IMR-90 (cell line): ENCODE results near the gene BRD1. TPM values are rescaled to one million over a fixed set of nuclear protein-coding genes. Genes with fewer than 3 reads are reported as not detected.

Experiments
- ATAC-seq: fragments of 200-7000 bp; cut with Tn5 transposase; 2 replicates; pipeline ENCODE4 v1.9.1; 2020; ENCODE audit warnings: low read depth, mild to moderate bottlenecking, moderate library complexity
- BruUV-seq: library from RNA; stranded (reverse); fragments of 400-500 nt; replicated peaks from 2 replicates; lab custom pipeline; 2021; lab: Mats Ljungman, UMichigan
- CTCF ChIA-PET: fragments of 300-600 bp; formaldehyde crosslinking; extraction: SDS; loops from one replicate; lab custom pipeline; 2021; ENCODE audit warnings: antibody characterized with exemption; lab: Yijun Ruan, JAX
- POLR2A ChIA-PET: fragments of 300-600 bp; sonication (Branson Sonifier 250); formaldehyde crosslinking; loops from one replicate; lab custom pipeline; 2022; ENCODE audit warnings: antibody characterized with exemption; ENCODE audit not compliant: unreplicated experiment; lab: Charles Lee
- DNase-seq: peaks from one replicate; pipeline ENCODE4 v3.0.0; 2013
- H2AFZ ChIP-seq: replicated peaks from 2 replicates; pipeline ENCODE3; 2013; ENCODE audit warnings: low read length, mild to moderate bottlenecking; ENCODE audit not compliant: poor library complexity
- H2AK5ac ChIP-seq: 2 replicates; pipeline ENCODE4 v1.6.1; 2013; ENCODE audit warnings: low read depth, low read length, inconsistent platforms
- H2AK9ac ChIP-seq: replicated peaks from 2 replicates; pipeline ENCODE3; 2013; ENCODE audit warnings: mild to moderate bottlenecking, low read depth, low read length, moderate library complexity; ENCODE audit not compliant: poor library complexity
- H2BK120ac ChIP-seq: 2 replicates; pipeline ENCODE4 v1.6.1; 2013; ENCODE audit warnings: low read depth, low read length, inconsistent platforms
- H2BK15ac ChIP-seq: 3 replicates; pipeline ENCODE4 v1.6.1; 2013; ENCODE audit warnings: low read depth, low read length, inconsistent platforms
- H2BK20ac ChIP-seq: 2 replicates; pipeline ENCODE4 v1.6.1; 2013; ENCODE audit warnings: low read depth, mild to moderate bottlenecking, inconsistent platforms, low read length, moderate library complexity
- H2BK5ac ChIP-seq: 2 replicates; pipeline ENCODE4 v1.6.1; 2013; ENCODE audit warnings: mild to moderate bottlenecking, low read depth, low read length, inconsistent platforms; ENCODE audit not compliant: poor library complexity, severe bottlenecking
- H3K14ac ChIP-seq: replicated peaks from 2 replicates; pipeline ENCODE4 v1.6.1; 2013; ENCODE audit warnings: low read depth, low read length, inconsistent platforms
- H3K18ac ChIP-seq: 2 replicates; pipeline ENCODE4 v1.6.1; 2013; ENCODE audit warnings: low read depth, low read length, control low read depth
- H3K23ac ChIP-seq: 2 replicates; pipeline ENCODE4 v1.6.1; 2013; ENCODE audit warnings: low read depth, low read length, inconsistent platforms
- H3K27ac ChIP-seq: 2 replicates; pipeline ENCODE4 v1.5.1; 2013; ENCODE audit warnings: mild to moderate bottlenecking, control low read depth, low read length; ENCODE audit not compliant: insufficient read depth
- H3K27me3 ChIP-seq: 2 replicates; pipeline ENCODE4 v1.6.1; 2013; ENCODE audit warnings: low read length; ENCODE audit not compliant: control insufficient read depth, insufficient read depth
- H3K36me3 ChIP-seq: 2 replicates; pipeline ENCODE4 v1.6.1; 2013; ENCODE audit warnings: low read length, mixed read lengths; ENCODE audit not compliant: control insufficient read depth, insufficient read depth
- H3K4ac ChIP-seq: 2 replicates; pipeline ENCODE4 v1.6.1; 2013; ENCODE audit warnings: low read depth, low read length, inconsistent platforms
- H3K4me1 ChIP-seq: 2 replicates; pipeline ENCODE4 v1.6.1; 2013; ENCODE audit warnings: low read length, mixed read lengths; ENCODE audit not compliant: control insufficient read depth, insufficient read depth
- H3K4me2 ChIP-seq: 2 replicates; pipeline ENCODE4 v1.6.1; 2013; ENCODE audit warnings: low read depth, mild to moderate bottlenecking, control low read depth, low read length, moderate library complexity
- H3K4me3 ChIP-seq: 2 replicates; pipeline ENCODE4 v1.5.1; 2013; ENCODE audit warnings: low read depth, mild to moderate bottlenecking, control low read depth, low read length, moderate library complexity; ENCODE audit not compliant: insufficient read depth
- H3K56ac ChIP-seq: 2 replicates; pipeline ENCODE4 v1.6.1; 2013; ENCODE audit warnings: low read length, inconsistent platforms; ENCODE audit not compliant: insufficient read depth; ENCODE audit errors: extremely low read depth
- H3K79me1 ChIP-seq, 2 experiments: 2 replicates each; pipeline ENCODE4 v1.6.1; 2013; ENCODE audit warnings: low read length in 2 of 2, inconsistent platforms in 1 of 2, low read depth in 1 of 2
- H3K9ac ChIP-seq: 2 replicates; pipeline ENCODE4 v1.6.1; 2013; ENCODE audit warnings: low read depth, low read length, control low read depth
- H3K9me1 ChIP-seq: 2 replicates; pipeline ENCODE4 v1.6.1; 2013; ENCODE audit warnings: low read length, inconsistent platforms; ENCODE audit not compliant: insufficient read depth
- H3K9me3 ChIP-seq: 2 replicates; pipeline ENCODE4 v1.6.1; 2013; ENCODE audit warnings: low read length; ENCODE audit not compliant: control insufficient read depth, insufficient read depth
- H4K20me1 ChIP-seq: 2 replicates; pipeline ENCODE4 v1.6.1; 2013; ENCODE audit warnings: low read length, inconsistent platforms; ENCODE audit not compliant: insufficient read depth
- H4K5ac ChIP-seq: 2 replicates; pipeline ENCODE4 v1.6.1; 2013; ENCODE audit warnings: mild to moderate bottlenecking, low read depth, low read length, control low read depth
- H4K8ac ChIP-seq, 2 experiments: 2 replicates each; pipeline ENCODE4 v1.6.1; 2013; ENCODE audit warnings: low read depth in 2 of 2, low read length in 2 of 2, control low read depth in 1 of 2, inconsistent platforms in 1 of 2
- H4K91ac ChIP-seq: 2 replicates; pipeline ENCODE4 v1.6.1; 2013; ENCODE audit warnings: low read depth, low read length, inconsistent platforms; ENCODE audit not compliant: insufficient read depth
- BHLHE40 ChIP-seq: fragments of 150-350 bp; IDR thresholded peaks from 2 replicates; pipeline ENCODE4 v1.6.1; 2016; ENCODE audit warnings: mild to moderate bottlenecking, low read depth, low read length
- CEBPB ChIP-seq: IDR thresholded peaks from 2 replicates; pipeline ENCODE4 v1.6.1; 2012; ENCODE audit warnings: low read depth, low read length, improper control_type of control experiment
- CHD1 ChIP-seq: IDR thresholded peaks from 2 replicates; pipeline ENCODE4 v1.6.1; 2012; ENCODE audit warnings: low read depth, low read length, improper control_type of control experiment
- FOS ChIP-seq: fragments of 150-350 bp; IDR thresholded peaks from 2 replicates; pipeline ENCODE4 v1.6.1; 2016; ENCODE audit warnings: low read depth, low read length
- MAFK ChIP-seq: IDR thresholded peaks from 2 replicates; pipeline ENCODE4 v1.6.1; 2012; ENCODE audit warnings: low read depth, low read length, improper control_type of control experiment
- MAZ ChIP-seq: IDR thresholded peaks from 2 replicates; pipeline ENCODE4 v1.6.1; 2012; ENCODE audit warnings: low read depth, mild to moderate bottlenecking, low read length, improper control_type of control experiment, moderate library complexity, borderline replicate concordance
- MXI1 ChIP-seq: IDR thresholded peaks from 2 replicates; pipeline ENCODE4 v1.6.1; 2012; ENCODE audit warnings: low read depth, mild to moderate bottlenecking, low read length, moderate library complexity, borderline replicate concordance
- NFE2L2 ChIP-seq: fragments of 150-350 bp; IDR thresholded peaks from 2 replicates; pipeline ENCODE4 v1.6.1; 2016; ENCODE audit warnings: low read depth, mild to moderate bottlenecking, low read length
- POLR2A ChIP-seq: IDR thresholded peaks from 2 replicates; pipeline ENCODE4 v1.6.1; 2012; ENCODE audit warnings: mild to moderate bottlenecking, low read depth, low read length
- RAD21 ChIP-seq: IDR thresholded peaks from 2 replicates; pipeline ENCODE4 v1.6.1; 2012; ENCODE audit warnings: low read length, improper control_type of control experiment
- RCOR1 ChIP-seq: IDR thresholded peaks from 2 replicates; pipeline ENCODE4 v1.6.1; 2012; ENCODE audit warnings: mild to moderate bottlenecking, low read length, improper control_type of control experiment; ENCODE audit not compliant: insufficient replicate concordance
- RFX5 ChIP-seq: IDR thresholded peaks from 2 replicates; pipeline ENCODE4 v1.8.0; 2012; ENCODE audit warnings: low read depth, mild to moderate bottlenecking, low read length, moderate library complexity
- SMC3 ChIP-seq: fragments of 150-350 bp; IDR thresholded peaks from 2 replicates; pipeline ENCODE4 v1.6.1; 2016; ENCODE audit warnings: low read depth, mild to moderate bottlenecking, antibody characterized with exemption, low read length, moderate library complexity
- WGBS, 2 experiments: methylation state at CpG; one replicate each; pipeline versions ENCODE4 v1.1.5 to v1.1.7; 2013; ENCODE audit warnings: missing lambda C conversion rate in 2 of 2; ENCODE audit not compliant: insufficient read length in 1 of 2; ENCODE audit errors: extremely low coverage in 2 of 2; 5-methylcytosine and 5-hydroxymethylcytosine counted together
- dilution Hi-C: fragments of 300-500 bp; cut with HindIII; formaldehyde crosslinking; loops from one replicate; pipeline ENCODE4 v1.14.3; 2018; ENCODE audit warnings: low sequenced_read_pairs; ENCODE audit not compliant: unreplicated experiment
- in situ Hi-C: fragments of 300-500 bp; cut with MboI; formaldehyde crosslinking; loops from 3 replicates; pipeline ENCODE4 v1.14.3; 2019; ENCODE audit warnings: low sequenced_read_pairs, inconsistent platforms, mixed read lengths
- intact Hi-C: fragments of 100-400 bp; cut with micrococcal nuclease; formaldehyde crosslinking; loops from 2 replicates; pipeline ENCODE4 v1.10.0; 2022
- polyA plus RNA-seq, 3 experiments: library from polyadenylated mRNA; depleted of rRNA; stranded (reverse); fragments of >200 nt; gene quantifications; 2 replicates each; pipeline ENCODE4 v1.2.3, GENCODE V29; 2012; ENCODE audit warnings: low replicate concordance in 1 of 3
- total RNA-seq: library from RNA; depleted of rRNA; stranded (reverse); fragments of >200 nt; gene quantifications from 2 replicates; pipeline ENCODE4 v1.2.3, GENCODE V29; 2012
- TF ChIP-seq, protein P1 (sequence below): fragments of 150-350 bp; IDR thresholded peaks from 2 replicates; pipeline ENCODE4 v1.6.1; 2016; ENCODE audit warnings: low read depth, mild to moderate bottlenecking, low read length, moderate library complexity, borderline replicate concordance
- TF ChIP-seq, protein P2 (sequence below): conservative IDR thresholded peaks from 2 replicates; pipeline ENCODE4 v1.5.1; 2012; ENCODE audit warnings: mild to moderate bottlenecking, low read depth, low read length, improper control_type of control experiment

The BRD1 gene
- total and polyA plus RNA-seq, 2 of the 4 experiments (the other 2 are of a cell fraction), result 10.0 to 10.6 TPM

DNA sequence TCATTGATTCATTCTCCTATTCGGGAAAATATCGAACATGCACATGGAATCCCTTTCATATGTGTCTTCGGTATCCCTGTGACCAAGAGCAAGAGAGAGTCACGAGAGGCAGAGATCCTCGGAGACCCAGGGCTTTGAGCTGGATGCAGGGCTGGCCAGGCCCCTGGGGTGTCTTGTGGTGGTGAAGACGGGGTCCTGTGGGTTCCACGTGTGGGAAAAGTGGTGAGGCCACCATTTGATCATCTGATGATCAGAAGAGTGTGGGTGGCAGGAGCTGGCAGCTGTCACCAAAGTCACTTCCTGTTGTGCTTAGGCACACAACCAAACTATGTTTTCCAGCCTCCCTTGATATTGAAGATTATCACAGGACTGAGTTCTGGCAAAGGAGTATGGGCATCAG is 94.0 kb downstream of the BRD1 start:
- no peak overlapping the region for H2BK15ac ChIP-seq
- dilution Hi-C loops (no loop called here), in situ Hi-C loops (no loop called here)

More for the DNA sequence above, 94.0 kb downstream of the BRD1 start:
- Histone ChIP-seq H3K4ac (no peak overlapping the region), H2AK9ac (no peak overlapping the region), H3K27ac (no peak overlapping the region), H2AK5ac (no peak overlapping the region), H3K27me3 (no peaks in the 10 kb centered on the region; the same call in 1 of the 2 replicates), H3K9me1 (no peaks in the 10 kb centered on the region), H2BK20ac (no peak overlapping the region), H3K23ac (no peak overlapping the region), H3K4me2 (no peak overlapping the region), H2BK5ac (no peak overlapping the region), H3K9ac (no peak overlapping the region), H4K91ac (no peak overlapping the region), H3K4me1 (no peaks in the 10 kb centered on the region), H4K8ac (no peak overlapping the region), H3K18ac (no peak overlapping the region), H3K56ac (no peak overlapping the region), H3K14ac (no peak overlapping the region), H3K79me1 (no peaks in the 10 kb centered on the region), H2BK120ac (no peak overlapping the region), H3K4me3 (no peak overlapping the region), H3K36me3 (no peaks in the 10 kb centered on the region), H2AFZ (no peak overlapping the region), H3K9me3 (no peaks in the 10 kb centered on the region), H4K20me1 (no peaks in the 10 kb centered on the region), H4K5ac (no peak overlapping the region)
- DNase-seq (no peak), ATAC-seq (no peak)
- intact Hi-C loops, result no loop called here
- no TSS peak for BruUV-seq
- POLR2A ChIA-PET, result no interaction called here
- CTCF ChIA-PET, result no interaction called here
- 81% methylated on average over 4 of the region's 7 CpGs; no CpG with 5 or more reads in 1 of the 2 experiments for WGBS, 2 experiments
- TF ChIP-seq CHD1 (no peak), MAFK (no peak), RCOR1 (no peak), CEBPB (no peak), BHLHE40 (no peak), POLR2A (no peak), FOS (no peak), NFE2L2 (no peak), MAZ (no peak), RFX5 (no peak), RAD21 (no peak), SMC3 (no peak), MXI1 (no peak)
- TF ChIP-seq, protein P1, sequence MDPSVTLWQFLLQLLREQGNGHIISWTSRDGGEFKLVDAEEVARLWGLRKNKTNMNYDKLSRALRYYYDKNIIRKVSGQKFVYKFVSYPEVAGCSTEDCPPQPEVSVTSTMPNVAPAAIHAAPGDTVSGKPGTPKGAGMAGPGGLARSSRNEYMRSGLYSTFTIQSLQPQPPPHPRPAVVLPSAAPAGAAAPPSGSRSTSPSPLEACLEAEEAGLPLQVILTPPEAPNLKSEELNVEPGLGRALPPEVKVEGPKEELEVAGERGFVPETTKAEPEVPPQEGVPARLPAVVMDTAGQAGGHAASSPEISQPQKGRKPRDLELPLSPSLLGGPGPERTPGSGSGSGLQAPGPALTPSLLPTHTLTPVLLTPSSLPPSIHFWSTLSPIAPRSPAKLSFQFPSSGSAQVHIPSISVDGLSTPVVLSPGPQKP, result no peak
- TF ChIP-seq, protein P2, sequence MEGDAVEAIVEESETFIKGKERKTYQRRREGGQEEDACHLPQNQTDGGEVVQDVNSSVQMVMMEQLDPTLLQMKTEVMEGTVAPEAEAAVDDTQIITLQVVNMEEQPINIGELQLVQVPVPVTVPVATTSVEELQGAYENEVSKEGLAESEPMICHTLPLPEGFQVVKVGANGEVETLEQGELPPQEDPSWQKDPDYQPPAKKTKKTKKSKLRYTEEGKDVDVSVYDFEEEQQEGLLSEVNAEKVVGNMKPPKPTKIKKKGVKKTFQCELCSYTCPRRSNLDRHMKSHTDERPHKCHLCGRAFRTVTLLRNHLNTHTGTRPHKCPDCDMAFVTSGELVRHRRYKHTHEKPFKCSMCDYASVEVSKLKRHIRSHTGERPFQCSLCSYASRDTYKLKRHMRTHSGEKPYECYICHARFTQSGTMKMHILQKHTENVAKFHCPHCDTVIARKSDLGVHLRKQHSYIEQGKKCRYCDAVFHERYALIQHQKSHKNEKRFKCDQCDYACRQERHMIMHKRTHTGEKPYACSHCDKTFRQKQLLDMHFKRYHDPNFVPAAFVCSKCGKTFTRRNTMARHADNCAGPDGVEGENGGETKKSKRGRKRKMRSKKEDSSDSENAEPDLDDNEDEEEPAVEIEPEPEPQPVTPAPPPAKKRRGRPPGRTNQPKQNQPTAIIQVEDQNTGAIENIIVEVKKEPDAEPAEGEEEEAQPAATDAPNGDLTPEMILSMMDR, result no peak
